ENCODE measurements around the gene STXBP4. TPM values are rescaled to one million over a fixed set of nuclear protein-coding genes. Genes with fewer than 3 reads are reported as not detected.

Gene STXBP4
- total RNA-seq, 2 experiments from 2014 or later = 9.4 to 12.6 TPM

- Histone ChIP-seq H3K36me3 (ENCODE audit: insufficient read depth, low read length) (no peaks in the 10 kb centered on the region), H3K4me2 (ENCODE audit: low read length) (no peak overlapping the region), H3K9me2 (ENCODE audit: insufficient read depth, low read length) (no peaks in the 10 kb centered on the region), H3K9me3 (ENCODE audit: low read length) (0 out of 2 replicates have a peak, but pooled peaks cover 6% of the 10 kb centered on the region), H2AFZ (ENCODE audit: low read length) (no peak overlapping the region), H3K79me2 (ENCODE audit: insufficient read depth, low read depth, low read length) (no peaks in the 10 kb centered on the region), H3K4me3 (ENCODE audit: low read depth, low read length, poor library complexity, severe bottlenecking) (no peak overlapping the region), H4K20me1 (ENCODE audit: insufficient read depth, low read length) (no peaks in the 10 kb centered on the region), H3K4me1 (ENCODE audit: insufficient read depth, low read length, poor library complexity, severe bottlenecking) (no peaks in the 10 kb centered on the region), H3K27ac (ENCODE audit: low read depth, low read length, poor library complexity, severe bottlenecking) (no peak overlapping the region)
- DNase-seq (ENCODE audit: low spot score) = no peak
- ChIA-PET POLR2A (no interaction called here), CTCF (ENCODE audit: unreplicated experiment) (no interaction called here)
- BruUV-seq (replicated peaks) = no TSS peak
- no peak for TF ChIP-seq CTCF (conservative IDR thresholded peaks at IDR 0.05; ENCODE audit: low read length)
- no peak for TF ChIP-seq EZH2phosphoT487 (IDR thresholded peaks at IDR 0.05; ENCODE audit: borderline replicate concordance, low read depth, low read length)
- intact Hi-C loops (cut with micrococcal nuclease; ENCODE audit: unreplicated experiment) = no loop called here
Observed at GRCh38 chr17:55186937-55187770, 218.6 kb downstream of the STXBP4 start.

DNA sequence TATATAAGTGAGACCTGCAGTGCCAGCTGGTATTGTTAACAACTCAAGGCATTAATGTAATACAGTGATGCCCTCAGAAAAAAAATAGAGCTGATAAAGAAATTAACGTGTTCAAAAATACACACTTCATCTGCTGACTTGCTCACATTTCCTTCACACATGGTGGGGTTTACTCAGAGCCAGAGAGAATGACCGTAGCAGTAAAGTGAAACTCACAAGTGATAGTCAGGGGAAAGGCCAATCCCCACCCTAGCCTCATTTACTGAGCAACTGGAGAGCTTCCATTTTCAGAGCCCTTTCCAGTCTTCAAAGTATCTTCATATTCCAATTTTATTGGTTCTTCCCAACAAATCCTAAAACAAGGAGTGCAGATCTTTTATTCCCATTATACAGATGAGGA lies 222.2 kb downstream of the STXBP4 start:
- Histone ChIP-seq H3K9me2 (ENCODE audit: insufficient read depth, low read length) (no peaks in the 10 kb centered on the region), H3K36me3 (ENCODE audit: insufficient read depth, low read length) (no peaks in the 10 kb centered on the region), H3K27ac (ENCODE audit: low read depth, low read length, poor library complexity, severe bottlenecking) (no peak overlapping the region), H3K79me2 (ENCODE audit: insufficient read depth, low read depth, low read length) (no peaks in the 10 kb centered on the region), H3K4me2 (ENCODE audit: low read length) (no peak overlapping the region), H4K20me1 (ENCODE audit: insufficient read depth, low read length) (no peaks in the 10 kb centered on the region), H3K4me3 (ENCODE audit: low read depth, low read length, poor library complexity, severe bottlenecking) (no peak overlapping the region), H2AFZ (ENCODE audit: low read length) (no peak overlapping the region), H3K9me3 (ENCODE audit: low read length) (no peaks in the 10 kb centered on the region), H3K4me1 (ENCODE audit: insufficient read depth, low read length, poor library complexity, severe bottlenecking) (no peaks in the 10 kb centered on the region)
- BruUV-seq (replicated peaks) = no TSS peak
- intact Hi-C loops (cut with micrococcal nuclease; ENCODE audit: unreplicated experiment) = no loop called here
- TF ChIP-seq EZH2phosphoT487 (IDR thresholded peaks at IDR 0.05; ENCODE audit: borderline replicate concordance, low read depth, low read length) = no peak
- ChIA-PET POLR2A (interaction anchor here (0.5 to 0.7 kb wide), 2 partner anchors 282 to 497 kb away, joined by 3 read pairs; no protein-coding TSS in a partner anchor), CTCF (ENCODE audit: unreplicated experiment) (no interaction called here)
- no peak for DNase-seq (ENCODE audit: low spot score)

DNA sequence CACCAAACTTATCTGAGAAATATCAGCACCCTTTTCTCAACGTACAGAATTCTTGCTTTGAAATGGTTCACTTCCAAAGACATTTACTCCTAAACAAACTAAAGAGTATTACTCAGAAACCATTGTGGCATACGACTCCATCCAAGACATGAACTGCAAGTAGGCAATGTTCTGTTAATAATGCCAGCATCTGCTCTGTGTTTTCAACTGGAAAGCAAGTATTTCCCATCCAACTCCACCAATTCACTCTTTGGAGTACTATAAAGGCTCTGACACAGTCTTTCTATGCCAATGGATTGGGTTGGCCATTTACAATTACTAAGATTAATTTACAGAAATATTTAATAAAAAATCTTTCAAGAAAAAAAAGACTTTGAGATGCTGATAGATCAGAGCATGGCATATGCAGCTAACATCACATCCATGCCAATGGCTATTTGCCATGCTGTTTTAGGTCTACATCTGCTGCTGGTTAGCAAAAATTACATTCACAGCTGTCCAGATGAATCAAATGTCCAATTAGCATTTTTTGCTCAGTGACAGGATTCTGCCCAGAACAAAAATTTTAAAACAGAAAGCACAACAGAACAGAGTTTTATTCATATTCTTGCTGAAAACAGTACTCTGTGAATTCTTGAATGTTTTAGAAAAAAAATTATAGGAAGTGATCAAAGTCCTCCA lies 230.3 kb downstream of the STXBP4 start:
- H3K36me3 ChIP-seq (ENCODE audit: insufficient read depth, low read length) = no peaks in the 10 kb centered on the region
- H3K4me1 ChIP-seq (ENCODE audit: insufficient read depth, low read length, poor library complexity, severe bottlenecking) = peaks cover 15% of the 10 kb centered on the region
- H3K27ac ChIP-seq (ENCODE audit: low read depth, low read length, poor library complexity, severe bottlenecking) = no peak overlapping the region
- H3K4me2 ChIP-seq (ENCODE audit: low read length) = no peak overlapping the region
- H3K4me3 ChIP-seq (ENCODE audit: low read depth, low read length, poor library complexity, severe bottlenecking) = no peak overlapping the region
- TF ChIP-seq CTCF (conservative IDR thresholded peaks at IDR 0.05; ENCODE audit: low read length) (no peak), EZH2phosphoT487 (IDR thresholded peaks at IDR 0.05; ENCODE audit: borderline replicate concordance, low read depth, low read length) (no peak)
- no peak for DNase-seq (ENCODE audit: low spot score)
- CTCF ChIA-PET (ENCODE audit: unreplicated experiment) = no interaction called here
- no peaks in the 10 kb centered on the region for H4K20me1 ChIP-seq (ENCODE audit: insufficient read depth, low read length)
- POLR2A ChIA-PET = interaction anchor here (1.0 kb wide), 2 partner anchors 24 to 152 kb away, joined by 3 to 4 read pairs; no protein-coding TSS in a partner anchor
- intact Hi-C loops (cut with micrococcal nuclease; ENCODE audit: unreplicated experiment) = no loop called here
- BruUV-seq (replicated peaks) = no TSS peak
- H2AFZ ChIP-seq (ENCODE audit: low read length) = no peak overlapping the region; the same call in 1 of the 2 replicates
- no peaks in the 10 kb centered on the region for H3K9me2 ChIP-seq (ENCODE audit: insufficient read depth, low read length)
- H3K9me3 ChIP-seq (ENCODE audit: low read length) = peaks cover 8% of the 10 kb centered on the region; the same call in 1 of the 2 replicates
- H3K79me2 ChIP-seq (ENCODE audit: insufficient read depth, low read depth, low read length) = no peaks in the 10 kb centered on the region

Measured in OCI-LY7 (cell line).